Stimulated activated CD8-positive, alpha-beta memory T cell treated with anti-CD3 and anti-CD28 coated beads, Interleukin-12 subunit alpha, Interleukin-12 subunit beta, amount 100 ng/mL, for 24 hours (primary cell): Measurements from ENCODE around the gene NOVA1.
"Not testable (repeated sequence)": the region's sequence is repeated elsewhere in the genome, so short reads cannot be mapped to it uniquely, and the experiment has no call there.

Experiments
- DNase-seq: peaks from one replicate; pipeline ENCODE4 v3.0.0-alpha.2; 2020; ENCODE audit errors: extremely low read depth

The NOVA1 gene

GRCh38 chr14:26597589-26598080, at the start of gene NOVA1:
TSS of gene NOVA1 (minus strand) at chr14:26598033. CDS start at chr14:26597436, 597 bp downstream.
- DNase-seq = no peak

DNA sequence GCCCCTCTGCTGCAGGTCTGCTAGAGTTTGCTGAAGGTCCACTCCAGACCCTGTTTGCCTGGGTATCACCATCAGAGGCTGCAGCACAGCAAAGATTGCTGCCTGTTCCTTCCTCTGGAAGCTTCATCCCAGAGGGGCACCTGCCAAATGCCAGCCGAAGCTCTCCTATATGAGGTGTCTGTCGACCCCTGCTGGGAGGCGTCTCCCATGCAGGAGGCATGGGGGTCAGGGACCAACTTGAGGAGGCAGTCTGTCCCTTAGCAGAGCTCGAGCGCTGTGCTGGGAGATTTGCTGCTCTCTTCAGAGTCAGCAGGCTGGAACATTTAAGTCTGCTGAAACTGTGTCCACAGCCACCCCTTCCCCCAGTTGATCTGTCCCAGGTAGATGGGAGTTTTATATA, 47.2 kb upstream of the NOVA1 start:
- DNase-seq = not testable (repeated sequence)

- no peak for DNase-seq
Measured at GRCh38 chr14:26636561-26636960, 38.7 kb upstream of the NOVA1 start.

GRCh38 chr14:26634946-26635345, 37.1 kb upstream of the NOVA1 start:
- DNase-seq = not testable (repeated sequence)

GRCh38 chr14:26626256-26626655, 28.4 kb upstream of the NOVA1 start:
- no peak for DNase-seq

DNA sequence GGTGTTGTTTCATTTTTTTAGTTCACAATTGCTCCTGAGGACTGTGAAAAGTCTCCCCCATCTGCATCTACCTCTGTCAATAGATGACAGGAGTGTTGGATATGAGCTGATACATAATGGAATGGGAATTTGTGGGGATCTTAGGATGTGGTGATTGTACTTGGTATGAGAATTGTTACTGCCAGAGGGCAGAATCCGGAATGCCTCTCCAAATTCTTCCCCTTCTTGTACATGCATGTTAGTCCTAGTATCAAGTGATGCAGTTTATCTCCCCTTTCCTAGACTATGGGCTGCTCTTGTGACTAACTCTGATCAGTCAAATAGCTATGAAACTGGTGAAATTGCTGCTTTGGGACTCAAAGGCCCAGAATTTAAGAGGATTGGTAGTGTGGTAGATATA, 24.8 kb upstream of the NOVA1 start:
- DNase-seq = no peak

DNA sequence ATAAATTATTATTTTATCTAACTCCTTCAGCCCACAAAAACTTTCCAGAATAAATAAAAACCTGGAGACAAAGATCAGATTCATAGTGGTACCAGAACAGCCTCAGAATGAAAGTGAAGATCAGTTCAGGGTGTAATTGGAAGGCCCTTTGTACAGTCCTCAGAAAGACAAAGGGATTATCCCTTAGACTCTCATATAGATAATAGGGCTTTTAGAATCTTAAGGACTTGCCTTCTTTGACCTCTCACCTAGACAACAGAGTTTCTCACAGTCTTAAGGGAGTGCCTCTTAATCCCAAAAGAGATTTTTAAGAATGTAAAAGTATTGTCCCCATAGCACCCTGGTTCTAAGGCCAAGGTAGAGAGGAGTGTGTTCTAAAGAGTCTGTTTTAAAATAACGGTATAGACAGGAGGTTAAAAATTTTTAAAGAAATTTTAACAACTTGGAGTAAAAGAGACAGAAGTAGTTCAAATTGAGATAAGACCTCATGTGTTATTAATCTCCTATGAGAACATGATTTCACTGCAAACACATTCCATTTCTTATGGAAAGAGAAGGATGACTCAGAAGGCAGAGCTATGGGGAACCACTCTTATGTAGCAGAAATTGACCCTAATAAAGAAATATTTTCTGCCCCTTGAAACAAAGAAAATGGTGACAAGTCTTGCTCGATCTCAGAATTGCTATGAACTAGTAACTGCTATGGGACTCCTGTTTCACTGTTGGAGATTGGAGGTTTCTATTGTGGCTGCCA, 24.2 kb upstream of the NOVA1 start:
- no peak for DNase-seq

DNA sequence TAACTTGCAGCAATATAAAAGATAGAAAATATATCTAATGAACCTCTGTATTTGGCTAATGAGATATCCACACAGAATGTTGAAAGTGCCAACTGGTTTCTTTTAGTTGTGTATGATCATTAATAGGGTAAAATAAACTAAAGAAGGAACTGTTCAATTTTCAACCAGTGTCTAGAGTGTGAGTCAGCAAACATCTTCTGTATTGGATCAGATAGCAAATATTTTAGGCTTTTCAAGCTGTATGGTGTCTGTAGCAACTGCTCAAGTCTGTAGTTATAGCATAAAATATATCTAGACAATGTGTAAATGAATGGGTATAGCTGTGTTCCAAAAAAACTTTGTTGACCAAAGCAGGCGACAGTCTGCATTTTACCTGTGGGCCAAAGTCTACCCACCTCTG, 23.5 kb upstream of the NOVA1 start:
- DNase-seq = no peak

DNA sequence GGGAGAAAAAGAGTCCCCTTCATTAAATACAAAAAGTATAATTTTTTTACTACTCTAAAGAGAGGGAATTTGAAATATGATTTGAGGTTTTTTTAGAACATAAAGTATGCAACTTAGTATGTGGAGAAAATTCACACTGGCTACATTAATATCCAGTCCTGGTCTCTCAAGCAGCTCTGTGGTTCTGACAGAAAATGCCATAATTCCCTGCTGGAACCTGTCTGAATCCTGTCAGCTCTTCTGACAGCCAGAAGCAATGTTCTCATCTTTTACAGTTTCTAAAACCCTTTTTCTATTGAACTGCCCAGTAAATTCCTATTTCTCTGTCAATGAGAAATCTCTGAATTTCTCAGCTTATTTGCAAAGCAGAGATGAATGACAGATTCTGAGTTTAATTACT, 13.4 kb upstream of the NOVA1 start:
- no peak for DNase-seq

GRCh38 chr14:26606729-26607312, 9.0 kb upstream of the NOVA1 start:
- DNase-seq = no peak

- no peak for DNase-seq
Measured at GRCh38 chr14:26605602-26606001, 7.8 kb upstream of the NOVA1 start.

GRCh38 chr14:26602902-26603301, 5.1 kb upstream of the NOVA1 start:
- DNase-seq = no peak

GRCh38 chr14:26601856-26602255, 4.0 kb upstream of the NOVA1 start:
- DNase-seq = no peak

DNA sequence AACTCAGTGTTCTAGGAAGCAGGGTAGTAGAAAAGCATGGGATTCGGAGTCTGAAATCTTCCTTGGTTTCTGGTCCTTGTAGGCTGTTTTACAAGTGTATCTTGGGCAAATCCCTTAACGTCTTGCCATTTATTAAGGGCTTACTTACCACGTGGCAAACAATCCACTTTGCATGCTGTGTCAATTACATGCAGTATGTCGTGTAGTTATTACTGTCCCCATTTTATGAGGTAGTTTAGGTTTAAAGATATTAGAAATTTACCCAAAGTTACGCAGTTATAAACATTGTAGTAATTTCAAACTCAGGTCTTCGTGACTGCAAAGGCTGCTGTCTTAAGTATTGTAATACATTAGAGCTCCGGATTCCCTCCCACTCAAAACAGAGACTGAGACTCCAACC, 1.5 kb upstream of the NOVA1 start:
- no peak for DNase-seq

DNA sequence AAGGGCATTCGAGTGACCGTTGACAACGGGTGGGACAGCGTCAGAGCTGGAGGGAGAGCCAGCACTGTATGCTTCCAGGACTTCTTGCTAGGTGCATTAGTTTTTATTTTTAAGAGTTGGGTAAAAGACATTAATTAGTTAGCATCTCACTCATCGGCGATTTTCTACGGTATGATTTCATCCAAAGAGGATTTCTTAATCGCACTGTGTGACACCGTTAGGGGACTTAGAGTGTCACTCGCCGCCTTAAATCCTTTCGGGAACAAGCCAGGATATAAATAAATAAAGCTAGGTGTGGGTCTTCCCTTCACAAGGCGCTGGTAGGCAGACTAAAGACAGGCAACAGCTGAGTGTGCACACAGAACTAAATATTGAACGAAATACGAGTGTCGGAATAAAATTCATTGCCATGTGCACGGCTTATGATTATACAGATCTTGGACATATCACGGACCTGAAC, 869 bp upstream of the NOVA1 start:
- no peak for DNase-seq

- no peak for DNase-seq
Measured at GRCh38 chr14:26598081-26598671, 343 bp upstream of the NOVA1 start.

DNA sequence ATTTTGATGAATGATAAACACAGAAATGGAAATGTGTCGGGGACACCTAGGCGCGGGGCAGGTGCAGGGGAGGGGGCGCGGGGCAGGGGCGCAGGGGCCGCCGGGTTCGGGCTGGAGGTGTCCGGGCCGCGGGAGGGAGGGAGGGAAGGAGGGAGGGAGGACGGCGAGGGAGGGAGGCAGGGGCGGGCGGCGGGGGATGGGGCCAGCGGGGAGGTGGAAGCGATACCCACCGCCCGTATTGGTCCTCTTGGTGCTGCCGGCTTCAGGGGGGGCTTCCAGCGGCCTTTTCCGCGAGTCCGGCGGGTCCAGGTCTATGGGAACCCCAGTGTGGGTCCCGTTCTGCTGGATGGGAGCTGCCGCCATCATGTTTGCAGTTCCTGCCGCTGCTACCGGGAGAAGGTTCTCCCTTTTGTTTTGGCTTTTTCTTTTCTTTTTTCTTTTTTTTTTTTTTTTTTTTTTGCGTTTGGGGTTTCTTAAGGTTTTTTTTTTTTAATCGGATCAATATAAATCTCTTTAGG, 703 bp downstream of the NOVA1 start:
- DNase-seq = no peak

DNA sequence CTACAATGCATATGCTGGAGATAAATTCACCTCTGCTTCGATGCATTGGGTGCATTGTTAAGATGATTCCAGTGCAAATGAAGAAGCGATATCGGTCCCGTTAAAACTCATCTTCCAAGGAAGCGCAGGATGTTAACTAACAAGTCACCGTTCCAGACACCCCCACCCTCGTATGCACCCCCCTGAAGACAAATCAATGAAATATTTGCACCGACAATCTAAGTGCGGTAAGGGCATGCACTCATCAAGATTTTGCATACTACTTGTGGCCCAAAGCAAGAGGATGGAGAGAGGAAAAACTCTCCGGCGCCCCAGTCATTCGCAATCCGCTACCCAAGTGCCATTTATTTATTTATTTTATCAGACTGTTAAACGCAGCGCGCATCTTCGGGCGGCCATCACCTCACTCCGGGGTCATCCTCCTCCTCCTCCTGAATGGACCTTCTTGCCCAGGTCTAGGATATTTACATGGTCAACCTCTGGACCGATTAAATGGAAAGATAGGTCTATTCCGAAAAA, 1.2 kb downstream of the NOVA1 start:
- no peak for DNase-seq

GRCh38 chr14:26595926-26596542, 1.8 kb downstream of the NOVA1 start:
- DNase-seq = no peak

GRCh38 chr14:26594756-26595545, 2.9 kb downstream of the NOVA1 start:
- DNase-seq = no peak

DNA sequence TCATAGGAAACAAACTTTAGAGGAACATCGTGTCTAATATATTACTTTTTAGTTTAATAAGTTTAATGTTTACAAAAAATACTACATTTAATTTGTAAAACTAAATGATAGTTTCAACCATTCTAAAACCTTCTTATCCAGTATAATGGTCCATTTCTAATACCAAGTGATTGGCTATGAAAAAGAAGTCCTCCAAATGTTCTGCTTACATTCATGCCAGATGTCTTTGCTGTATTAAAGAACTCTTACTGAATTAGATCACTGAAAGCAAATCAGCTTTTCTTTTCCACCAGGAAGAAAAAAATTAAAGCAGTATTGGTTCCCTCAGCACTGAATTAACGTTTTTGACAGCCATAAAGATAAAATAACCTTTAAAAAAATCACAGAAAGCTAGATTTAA, 3.7 kb downstream of the NOVA1 start:
- no peak for DNase-seq
